Suppressor macrophage treated with lipopolysaccharide for 4 hours (primary cell): Measurements from ENCODE around the gene IRF2BPL.
A peak's percentile ranks its signal among the peaks of the same experiment; 100 is the strongest.

Experiments
- DNase-seq: peaks from one replicate; pipeline ENCODE4 v3.0.0-alpha.2; 2020

IRF2BPL gene

DNA sequence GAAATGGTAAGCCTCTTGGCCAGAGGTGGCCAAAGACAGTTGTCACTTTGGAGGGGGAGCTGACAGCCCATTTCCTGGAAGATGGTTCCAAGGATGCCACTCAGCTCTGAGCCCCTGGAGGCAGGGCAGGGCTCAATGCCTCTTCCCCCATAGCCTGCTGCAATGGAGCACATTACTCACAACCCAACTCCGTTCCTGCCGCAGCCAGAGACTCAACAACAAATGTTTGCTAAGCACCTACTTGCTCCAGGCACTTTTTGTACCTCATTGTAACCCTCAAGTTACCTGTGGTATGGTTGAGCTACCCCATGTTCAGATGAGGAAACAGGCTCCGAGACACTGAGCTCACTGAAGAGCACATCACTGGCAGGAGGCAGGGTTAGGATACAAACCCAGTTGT, 19.5 kb downstream of the IRF2BPL start:
- no peak for DNase-seq

DNA sequence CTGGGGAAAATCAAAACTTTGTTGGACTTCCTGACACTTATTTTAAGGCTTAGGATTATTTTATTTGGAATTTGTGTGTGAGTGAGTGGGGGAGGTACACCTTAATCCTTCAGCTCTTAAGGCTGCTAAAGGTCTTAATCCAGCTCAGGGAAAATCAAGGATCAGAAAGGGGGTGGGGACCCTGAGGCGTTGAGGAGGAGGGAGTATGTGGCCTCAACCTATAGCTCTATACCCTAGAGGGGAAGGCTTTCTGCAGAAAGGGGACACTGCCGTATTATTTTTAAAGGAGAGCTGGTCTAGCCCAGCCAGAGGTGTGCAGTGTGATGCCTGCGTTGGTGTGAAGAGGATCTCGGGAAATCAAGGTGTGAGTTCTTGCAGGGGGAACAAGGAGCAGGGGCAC, 20.0 kb downstream of the IRF2BPL start:
- no peak for DNase-seq

DNA sequence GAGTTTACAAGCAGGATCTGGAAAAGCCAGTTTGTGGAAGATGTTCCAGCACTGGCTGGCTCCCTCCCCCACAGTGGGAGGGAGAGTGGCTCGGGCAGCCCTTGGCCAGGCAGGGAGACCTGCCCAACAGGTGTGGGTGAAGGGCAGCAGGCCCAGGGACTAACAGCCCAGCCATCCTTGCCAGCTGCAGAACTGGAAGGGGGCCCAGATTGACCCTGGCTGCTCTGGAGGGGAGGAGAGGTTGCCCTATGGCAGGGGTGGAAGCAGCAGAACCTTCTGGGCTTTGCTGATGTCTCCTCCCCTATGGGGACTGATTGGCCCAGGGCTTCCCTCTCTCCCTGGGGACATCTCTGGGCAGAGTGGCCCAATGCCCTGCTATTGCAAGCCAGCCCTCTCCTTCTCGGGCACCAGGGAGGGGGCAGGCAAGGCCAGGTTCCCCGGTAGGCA, 20.5 kb downstream of the IRF2BPL start:
- no peak for DNase-seq

DNA sequence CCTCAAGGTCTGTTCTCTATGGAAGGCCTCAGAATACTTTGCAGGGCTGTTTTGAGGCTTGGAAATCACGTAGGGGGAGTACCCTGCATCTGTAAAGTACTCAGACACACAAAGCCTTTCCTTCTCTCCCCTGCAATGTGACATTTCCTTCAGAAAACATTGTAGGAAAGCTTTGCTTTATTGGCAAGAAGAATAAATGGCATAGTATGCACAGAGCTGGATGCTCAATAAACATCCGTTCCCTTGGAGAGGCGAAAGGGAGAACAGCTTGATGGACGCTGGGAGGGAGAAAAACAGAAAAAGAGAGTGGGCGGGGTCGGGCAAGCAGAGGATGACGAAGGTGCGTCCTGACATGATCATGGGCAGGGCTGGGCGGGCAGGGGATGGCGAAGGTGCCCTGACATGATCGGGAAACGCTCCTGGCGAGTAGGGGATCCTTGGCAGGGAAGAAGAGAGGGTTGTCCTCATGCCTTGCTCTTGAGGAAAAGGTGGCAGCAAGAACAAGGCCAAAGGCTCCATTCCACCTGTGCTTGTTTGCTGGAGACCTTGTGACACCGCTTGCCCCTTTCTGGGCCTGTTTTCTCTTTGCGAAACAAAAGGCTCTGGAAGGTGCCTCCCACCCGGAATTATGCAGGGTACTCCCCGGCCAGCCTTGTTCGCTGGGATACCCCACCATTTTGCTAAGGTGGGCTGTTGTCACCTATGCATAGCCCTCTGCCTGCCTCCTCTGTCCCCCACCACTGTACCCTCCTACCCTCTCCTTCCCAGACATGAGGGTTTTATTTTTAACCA, 21.1 kb downstream of the IRF2BPL start:
- DNase-seq: no peak

DNA sequence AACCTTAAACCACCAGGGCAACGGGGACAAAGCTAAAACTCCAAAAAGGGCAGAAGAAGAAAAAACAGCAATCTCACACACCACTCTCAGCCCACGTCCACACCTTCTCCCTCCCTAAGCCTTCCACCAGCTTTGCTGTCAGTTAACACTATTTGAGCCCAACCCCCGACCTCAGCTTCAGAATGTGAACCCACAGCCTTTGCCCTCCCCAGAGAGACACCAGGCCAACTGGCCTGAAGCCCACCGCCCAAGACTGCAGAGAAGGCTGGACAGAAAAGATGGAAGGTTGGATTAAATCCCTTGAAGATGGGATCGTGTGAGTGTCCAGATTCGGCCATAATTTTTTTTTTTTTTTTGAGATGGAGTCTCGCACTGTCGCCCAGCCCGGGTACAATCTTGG, 22.4 kb downstream of the IRF2BPL start:
- no peak for DNase-seq

DNA sequence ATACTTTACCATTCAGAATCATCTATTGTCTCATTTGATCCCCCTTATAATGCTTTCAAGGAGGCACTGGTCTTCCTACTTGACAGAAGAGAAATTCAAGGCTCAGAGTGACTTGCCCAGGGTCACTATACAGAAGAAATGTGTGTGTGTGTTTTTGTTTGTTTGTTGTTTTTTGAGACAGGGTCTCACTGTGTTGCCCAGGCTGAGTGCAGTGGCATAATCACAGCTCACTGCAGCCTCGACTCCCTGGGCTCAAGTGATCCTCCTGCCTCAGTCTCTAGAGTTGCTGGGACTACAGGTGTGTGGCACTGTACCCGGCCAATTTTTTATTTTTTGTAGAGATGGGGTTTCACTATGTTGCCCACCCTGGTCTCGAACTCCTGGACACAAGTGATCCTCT, 22.9 kb downstream of the IRF2BPL start:
- no peak for DNase-seq

DNA sequence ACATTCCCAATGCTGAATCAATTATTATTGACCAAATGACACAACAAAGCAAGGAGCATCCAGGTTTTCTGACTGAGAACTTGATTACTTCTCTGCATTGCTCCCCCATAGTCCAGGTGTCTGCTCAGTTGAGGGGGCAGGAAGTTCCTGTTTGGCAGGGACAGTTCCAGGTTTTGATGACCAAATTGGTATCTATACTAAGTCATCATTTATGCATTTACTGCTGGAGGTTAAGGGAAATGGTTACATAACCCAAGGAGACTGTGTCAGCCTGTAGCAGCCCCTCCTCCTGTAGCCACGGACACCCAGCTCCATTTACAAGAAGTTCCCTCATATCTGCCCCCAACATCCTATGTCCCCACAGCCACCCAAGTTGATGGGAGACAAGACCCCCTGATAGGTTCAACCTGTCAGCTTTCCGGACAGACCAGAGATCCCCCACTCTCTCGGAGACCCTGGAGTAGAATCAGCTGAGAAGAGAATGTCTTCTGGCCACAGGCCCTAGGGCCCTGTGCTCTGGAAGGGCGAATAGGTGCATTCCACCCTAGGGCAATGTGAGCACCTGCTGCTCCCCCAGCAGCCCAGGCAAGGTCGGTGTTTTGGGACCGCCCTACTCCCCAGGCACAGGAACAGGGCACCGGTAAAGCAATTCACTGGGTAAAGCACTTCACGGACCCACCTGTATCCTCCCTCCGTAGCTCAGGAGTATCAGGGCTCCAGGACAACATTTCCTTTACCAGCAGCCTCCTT, 23.6 kb downstream of the IRF2BPL start:
- DNase-seq: peak; percentile 49

DNA sequence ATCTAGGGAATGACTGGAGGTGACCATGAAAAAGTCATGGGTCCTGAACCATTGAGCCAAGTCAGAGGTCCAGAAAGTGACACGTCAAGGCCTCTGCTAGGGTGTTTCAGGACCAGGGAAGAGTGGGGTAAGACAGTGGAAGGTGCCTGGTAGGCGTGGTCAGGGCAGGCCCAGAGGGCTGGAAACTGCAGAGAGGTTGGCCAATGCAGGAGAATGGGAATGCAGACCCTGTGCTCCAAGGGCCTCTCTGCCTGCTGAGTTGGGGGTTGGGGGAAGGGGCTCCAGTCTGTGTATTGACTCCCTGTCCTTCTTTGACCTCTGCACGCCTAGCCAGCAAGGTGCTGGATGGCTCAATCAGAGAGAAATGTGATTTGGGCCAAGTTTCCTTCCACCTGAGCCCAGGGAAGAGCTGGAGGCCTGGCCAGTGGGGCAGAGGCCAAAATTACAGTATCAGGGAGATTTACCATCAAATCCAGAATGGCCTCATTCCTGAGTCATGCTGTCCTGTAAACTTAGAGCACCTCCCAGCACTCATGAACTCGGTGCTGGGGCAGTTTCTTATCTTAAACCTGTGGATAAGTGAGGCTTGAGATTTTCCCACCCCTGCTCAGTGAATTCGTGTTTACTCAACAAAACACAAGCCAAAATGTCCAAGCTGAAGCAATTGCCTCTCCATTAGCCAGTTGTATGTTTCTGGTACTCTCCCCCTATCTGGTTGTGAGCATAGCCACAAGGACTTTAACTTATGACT, 24.4 kb downstream of the IRF2BPL start:
- peak; percentile 25 for DNase-seq

DNA sequence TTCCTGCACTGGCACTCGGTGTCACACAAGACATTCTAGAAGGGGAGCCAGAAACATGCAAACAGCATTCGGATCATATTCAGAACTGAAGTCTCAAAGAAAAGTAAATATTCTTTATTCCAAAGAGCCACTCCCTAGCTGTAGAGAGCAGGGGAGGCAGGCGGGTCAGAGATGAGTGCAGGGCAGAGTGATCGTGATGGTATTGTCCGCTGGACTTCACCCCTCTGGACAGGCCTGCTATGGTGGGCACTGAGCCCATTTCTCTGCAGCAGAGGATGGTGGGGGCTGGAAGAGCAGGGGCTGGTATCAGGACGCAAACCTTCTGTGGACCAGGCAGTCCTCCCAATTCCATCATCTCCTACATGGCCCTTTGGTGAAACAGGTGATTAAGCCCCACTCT, 25.6 kb downstream of the IRF2BPL start:
- no peak for DNase-seq

DNA sequence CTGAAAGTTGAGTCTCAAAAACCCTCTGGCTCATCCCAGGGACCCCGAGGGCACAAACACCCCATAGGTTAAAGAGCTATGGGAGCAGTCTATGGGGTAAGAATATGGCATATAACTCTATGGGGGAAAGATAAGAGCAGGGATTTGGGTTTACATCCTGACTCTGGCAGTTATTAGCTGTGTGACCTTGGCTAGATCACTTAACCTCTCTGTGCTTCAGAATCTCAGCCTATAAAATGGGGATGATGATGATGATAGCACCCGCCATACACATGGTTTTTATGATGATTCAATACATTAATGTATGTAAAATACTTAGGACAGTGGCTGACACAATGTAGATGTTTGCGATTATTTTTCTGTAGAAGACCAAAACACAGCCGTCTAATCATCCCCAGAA, 26.2 kb downstream of the IRF2BPL start:
- DNase-seq: no peak

DNA sequence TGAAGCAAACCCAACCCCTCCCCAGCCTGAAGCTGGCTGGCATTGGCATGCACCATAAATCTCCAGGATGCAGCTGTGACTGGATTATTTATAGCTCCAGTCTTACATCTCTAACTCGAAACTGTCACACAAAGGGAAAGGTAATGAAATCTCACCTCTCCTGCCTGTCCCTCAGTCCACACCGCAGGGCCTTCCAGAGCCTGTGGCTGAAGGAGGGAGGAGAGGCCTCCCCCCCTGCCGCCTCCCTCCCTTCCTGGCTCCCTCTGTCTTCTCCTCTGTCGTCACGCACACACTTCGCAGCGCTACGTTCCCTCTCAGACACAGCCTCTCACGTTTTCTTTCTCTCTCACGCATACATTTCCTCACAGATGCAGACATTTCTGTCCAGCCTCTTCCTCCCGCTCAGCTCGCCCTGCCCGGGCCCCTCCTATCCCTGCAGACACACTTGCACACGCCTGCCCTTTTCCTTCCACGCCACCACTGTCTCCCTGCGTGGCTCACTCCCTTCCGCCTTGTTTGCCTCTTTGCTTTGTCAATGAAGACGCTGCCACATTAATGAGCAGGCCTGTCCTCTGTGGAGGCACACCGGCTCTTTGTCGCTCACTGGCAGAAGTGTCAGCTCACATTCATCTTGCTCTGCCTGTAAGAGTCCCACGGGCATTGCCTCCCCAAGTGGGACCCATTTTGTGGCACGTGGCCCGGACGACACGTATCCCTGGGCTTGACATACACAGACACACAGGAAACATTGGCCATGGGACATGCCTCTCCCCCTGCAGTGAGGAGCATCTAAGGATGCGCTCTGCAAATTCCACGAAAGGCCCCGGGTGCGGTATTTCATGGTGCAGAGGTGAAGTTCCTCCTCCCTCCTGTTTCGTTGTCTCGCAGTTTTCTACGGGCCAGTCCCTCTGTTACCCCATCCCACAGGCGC, 27.9 kb downstream of the IRF2BPL start:
- DNase-seq: peak; percentile 57

DNA sequence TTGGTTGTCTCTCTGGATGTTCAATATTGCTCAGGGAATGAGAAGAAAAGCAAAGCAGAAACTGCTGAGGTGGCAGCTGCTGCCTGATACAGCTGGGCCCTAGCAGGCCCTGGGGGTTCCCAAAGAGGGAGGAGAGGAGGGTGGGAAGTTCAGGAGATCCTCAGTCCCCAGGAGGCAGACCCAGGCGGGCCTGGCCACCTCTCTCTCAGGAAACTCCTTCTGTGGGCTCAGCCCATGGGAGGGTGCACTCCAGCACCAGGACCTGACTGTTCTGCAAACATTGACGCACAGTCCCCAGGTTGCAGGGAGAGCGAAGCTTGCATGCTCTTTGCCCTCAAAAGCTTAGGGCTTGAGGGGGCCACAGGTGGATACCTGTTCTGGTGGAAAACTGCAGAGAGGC, 29.6 kb downstream of the IRF2BPL start:
- DNase-seq: no peak

DNA sequence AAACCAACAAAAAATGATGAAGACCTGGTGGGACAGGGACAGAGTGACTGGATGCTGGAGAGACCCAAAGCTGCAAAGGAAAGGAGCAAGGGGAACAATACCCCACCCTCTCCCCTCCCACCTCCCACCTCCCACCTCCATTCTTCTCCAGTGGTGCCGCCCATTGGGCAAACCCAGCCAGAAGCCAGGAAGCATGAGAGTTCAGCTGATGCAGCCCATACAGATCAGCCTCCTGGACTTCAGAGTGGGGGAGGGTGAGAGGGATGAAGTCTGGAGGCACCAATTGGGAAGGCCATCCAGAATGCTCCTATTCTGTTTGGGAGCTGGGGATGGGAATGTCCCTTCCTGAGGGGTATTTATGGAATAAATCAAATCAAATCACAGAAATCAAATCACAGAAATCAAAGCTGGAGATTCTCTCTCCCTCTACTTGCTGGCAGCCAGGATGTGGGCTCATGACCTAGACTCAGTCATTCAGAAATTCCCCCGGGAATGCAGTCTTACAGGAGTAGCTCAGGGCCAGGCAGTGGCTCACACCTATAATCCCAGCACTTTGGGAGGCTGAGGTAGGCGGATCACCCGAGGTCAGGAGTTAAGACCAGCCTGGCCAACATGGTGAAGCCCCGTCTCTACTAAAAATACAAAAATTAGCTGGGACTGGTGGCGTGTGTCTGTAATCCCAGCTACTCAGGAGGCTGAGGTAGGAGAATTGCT, 31.1 kb downstream of the IRF2BPL start:
- no peak for DNase-seq

DNA sequence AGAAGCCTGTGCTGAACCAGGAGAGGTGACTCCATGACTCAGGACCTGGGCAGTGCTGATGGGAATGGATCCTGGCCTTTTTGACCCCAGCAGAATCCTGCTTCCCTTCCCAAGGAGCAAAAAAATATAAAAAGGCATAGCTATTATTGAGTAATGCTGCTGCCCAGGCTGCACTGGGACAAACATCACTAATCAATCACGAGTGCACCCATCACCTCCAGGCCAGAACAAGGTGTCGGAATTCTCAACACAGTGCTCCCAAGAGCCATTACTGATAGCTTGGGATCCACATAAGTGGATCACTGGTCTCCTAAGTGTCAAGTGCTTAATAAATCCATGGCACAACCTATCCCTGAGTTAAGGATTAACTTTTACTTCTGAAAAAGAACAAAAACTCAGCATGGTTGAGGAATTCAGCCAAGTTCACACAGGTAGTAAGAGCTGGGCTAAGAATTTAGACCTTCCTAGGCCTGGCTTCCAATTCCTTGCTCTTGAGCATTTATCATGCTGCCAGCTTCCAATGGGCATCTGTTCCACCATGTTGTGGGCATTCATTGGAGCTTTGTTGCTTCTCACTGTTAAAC, 31.9 kb downstream of the IRF2BPL start:
- DNase-seq: no peak

DNA sequence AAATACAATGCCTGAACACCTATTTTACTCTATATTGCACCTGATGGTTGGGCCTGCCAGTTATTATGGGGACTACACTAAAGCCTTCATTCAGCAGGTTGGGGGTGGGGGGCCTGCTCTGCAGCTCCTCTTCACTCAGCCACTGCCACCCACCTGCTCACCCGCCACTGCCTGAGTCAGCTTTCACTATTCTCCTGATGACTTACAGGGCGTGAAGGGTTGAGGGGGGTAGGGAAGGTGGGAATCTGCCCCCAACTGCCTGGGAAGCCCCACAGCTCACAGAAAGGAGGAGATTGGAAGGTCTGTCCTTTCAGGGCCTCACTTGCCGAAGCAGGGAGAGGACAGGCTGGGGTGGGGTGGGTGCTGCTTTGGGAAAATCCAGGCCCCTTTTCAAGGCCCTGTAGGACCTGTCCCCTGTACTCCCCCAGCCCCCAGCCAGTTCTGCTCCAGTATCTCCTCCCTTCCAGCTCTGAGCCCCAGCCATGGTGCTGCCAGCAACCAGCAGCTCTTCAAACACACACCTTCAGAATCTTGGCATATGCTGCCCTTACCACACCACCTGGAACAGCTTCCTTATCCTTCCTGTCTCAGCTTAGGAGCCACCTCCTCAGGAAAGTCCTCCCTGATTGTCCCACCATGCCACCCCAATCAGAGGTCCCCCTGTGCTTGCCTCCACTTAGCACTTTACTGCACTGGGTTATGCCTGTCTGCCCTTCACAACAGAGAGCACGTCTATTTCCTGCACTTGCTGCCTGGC, 33.1 kb downstream of the IRF2BPL start:
- DNase-seq: no peak

DNA sequence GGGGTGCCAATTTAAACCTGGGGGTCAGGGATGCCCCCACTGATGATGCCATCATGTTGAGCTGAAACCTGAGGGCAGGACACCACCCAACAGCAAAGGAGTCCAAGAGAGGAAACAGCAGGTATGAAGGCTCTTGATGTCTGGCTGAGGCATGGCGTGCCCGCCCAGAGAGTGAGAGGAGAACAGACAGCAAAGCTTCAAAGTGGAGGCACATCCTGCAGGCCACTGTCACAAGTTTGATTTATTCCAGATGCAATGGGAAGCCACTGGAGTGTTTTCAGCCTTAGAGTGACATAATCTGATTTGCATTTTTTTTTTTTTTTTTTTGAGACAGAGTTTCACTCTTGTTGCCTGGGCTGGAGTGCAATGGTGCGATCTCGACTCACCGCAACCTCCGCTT, 34.8 kb downstream of the IRF2BPL start:
- peak; percentile 17 for DNase-seq

DNA sequence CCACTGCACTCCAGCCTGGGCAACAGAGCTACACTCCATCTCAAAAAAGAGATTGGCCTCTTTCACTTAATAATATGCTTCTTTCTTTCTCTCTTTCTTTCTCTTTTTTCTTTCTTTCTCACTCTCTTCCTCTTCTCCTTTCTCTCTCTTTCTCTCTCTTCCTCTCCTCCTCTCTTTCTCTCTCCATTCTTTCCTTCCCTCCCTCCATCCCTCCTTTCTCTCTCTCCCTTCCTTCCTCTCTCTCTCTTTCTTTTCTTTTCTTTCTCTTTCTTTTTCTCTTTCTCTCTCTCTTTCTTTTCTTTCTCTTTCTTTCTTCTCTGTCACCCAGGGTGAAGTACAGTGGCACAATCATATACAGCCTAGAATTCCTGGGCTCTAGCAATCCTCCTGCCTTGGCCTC, 38.4 kb downstream of the IRF2BPL start:
- DNase-seq: no peak

DNA sequence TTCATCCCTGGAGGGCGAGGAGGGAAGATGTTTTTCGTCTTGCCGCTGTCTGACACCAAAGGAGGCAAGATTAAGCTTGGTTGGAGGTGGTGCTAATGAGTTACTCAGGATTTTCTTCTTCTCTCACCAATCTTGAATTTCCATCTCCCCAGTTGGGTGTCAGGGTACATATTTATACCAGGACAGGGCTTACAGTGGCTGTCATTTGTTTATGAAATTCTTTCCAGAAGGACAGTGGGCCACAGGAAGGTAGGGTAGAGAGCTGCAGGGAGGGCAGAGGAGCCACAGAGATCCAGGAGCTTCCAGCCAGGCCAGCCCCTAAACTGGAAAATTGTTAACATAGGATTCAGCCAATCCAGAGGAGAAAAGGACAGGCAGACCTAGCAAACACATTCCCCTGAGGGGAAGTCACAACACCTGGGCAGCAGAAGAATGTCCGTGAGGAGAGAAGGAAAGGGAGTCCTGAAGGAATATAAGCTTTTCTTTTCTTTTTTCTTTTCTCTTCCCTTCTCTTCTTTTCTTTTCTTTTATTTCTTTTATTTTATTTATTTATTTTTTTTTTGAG, 40.5 kb downstream of the IRF2BPL start:
- DNase-seq: no peak

DNA sequence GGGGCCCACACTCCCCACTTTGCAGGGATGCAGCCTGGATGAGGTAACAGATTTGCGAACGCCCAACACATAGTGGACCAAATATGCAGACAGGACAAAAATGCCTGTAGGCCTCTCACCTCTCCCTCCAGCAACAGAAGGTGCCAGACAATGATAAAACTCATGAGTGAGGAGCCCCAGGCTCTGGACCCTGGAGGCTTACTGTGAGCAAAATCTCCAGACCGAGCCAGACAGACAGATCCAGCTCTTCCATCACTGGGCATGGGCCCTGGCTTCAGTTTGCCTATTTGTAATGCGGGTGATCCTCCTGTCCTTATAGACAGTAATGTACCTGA, 42.3 kb downstream of the IRF2BPL start:
- no peak for DNase-seq

DNA sequence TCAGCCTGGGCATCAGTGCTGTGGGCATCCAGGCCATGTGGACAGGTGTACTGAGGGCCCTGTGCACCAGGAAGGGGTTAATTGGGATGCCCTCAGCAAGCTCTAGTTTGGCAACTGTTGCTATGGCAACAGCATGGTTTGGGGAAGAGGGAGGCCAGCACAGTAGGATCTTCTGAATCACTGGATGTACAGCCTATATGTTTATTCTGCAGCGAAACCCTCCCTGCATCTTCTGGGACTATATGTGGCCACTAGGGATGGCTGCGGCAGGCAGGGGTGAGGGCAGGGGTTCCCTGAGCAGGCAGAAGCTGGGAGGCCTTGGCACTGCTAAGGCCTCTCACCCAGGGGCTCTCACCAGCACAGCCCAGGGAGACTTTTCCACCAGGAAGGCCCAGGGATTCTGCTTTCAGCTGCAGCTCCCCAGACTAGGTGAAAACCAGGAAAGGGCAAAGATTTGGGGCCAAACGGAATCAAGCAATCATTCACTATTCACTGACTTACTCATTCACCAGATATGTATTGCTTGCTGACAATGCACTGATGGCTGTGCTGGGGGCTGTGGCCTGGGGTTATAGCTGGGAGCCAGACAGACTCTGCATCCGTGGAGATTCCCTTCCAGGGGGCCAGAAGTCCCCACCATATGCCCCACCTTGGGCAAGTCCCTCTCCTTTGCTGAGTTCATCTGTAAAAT, 42.8 kb downstream of the IRF2BPL start:
- no peak for DNase-seq
